ENCODE measurements around the gene GRIA1.

Gene GRIA1

GRCh38 chr5:153498516-153498915 is 8.0 kb downstream of the GRIA1 start:
- DNase-seq: no peak

DNA sequence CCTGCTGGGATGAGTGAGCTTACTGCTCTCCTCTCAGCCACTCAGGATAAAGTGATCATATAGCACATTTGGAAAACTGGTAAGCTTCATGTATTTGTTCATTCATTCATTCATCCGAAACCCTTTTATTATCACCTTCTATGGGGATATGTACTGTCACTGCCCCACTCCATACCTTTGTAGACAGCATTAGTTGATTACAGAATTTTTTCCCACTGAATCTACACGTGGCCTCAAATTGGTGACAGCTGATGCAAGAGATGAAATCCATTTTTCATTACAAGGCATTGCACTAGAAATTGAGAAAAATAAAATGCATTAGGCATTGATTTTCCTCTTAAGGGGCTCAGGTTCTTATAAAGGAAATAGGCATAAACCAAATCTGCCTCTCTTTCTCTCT is 9.7 kb downstream of the GRIA1 start:
- DNase-seq: no peak

GRCh38 chr5:153504726-153505125 is 14.3 kb downstream of the GRIA1 start:
- no peak for DNase-seq

- DNase-seq: no peak
Measured at GRCh38 chr5:153508700-153509099, 18.2 kb downstream of the GRIA1 start.

DNA sequence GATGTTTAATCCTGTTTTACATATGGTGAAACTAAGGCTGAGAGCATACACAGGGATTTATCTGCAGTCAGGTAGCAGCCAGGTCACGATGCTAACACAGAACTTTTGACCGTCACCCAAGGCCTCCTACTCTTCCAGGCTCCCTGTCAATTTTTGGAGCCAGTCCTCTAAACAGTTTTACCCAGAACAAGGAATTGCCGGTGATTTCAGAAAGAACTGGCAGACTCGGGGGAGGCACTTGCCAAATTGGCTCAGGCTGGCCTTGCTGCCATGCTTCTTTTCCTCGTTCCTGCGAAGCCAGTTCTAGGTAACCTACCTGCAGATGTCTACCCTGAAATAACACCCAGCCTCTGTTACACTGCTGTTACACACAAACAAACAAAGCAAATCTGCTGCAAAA is 21.2 kb downstream of the GRIA1 start:
- DNase-seq: no peak

DNA sequence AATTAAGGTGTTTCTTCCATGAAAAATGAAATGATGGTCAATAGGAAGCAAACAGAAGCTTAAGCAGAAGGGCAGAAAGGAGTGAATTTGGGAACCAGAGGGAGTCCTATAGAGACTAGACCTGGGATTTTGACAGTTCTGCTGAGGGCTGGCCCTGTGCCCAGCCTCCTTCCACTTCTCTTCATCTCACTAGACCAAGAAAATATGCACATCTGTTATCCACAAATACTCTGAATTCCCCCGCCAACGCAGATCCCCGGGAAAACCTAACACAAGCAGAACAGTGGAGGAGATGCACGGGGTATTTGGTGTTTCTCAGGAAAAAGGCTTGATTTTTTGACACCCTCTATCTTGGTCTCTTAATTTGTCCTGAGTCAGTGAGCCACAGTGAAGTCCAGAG is 22.7 kb downstream of the GRIA1 start:
- no peak for DNase-seq

DNA sequence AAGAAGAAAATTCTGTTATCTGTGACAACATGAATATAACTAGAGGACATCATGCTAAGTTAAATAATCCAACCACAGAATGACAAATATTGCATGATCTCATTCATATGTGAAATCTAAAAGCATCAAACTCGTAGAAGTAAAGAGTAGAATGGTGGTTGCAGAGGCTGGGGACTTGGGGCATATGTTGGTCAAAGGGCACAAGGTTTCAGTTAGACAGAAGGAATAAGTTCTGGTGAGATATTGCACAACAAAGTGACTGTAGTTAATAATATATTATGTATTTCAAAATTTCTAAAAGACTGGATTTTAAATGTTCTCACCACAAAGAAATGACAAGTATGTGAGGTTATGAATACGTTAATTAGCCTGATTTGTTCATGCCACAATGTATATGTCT is 24.8 kb downstream of the GRIA1 start:
- DNase-seq: no peak

GRCh38 chr5:153516504-153517240 is 26.2 kb downstream of the GRIA1 start:
- DNase-seq: no peak

DNA sequence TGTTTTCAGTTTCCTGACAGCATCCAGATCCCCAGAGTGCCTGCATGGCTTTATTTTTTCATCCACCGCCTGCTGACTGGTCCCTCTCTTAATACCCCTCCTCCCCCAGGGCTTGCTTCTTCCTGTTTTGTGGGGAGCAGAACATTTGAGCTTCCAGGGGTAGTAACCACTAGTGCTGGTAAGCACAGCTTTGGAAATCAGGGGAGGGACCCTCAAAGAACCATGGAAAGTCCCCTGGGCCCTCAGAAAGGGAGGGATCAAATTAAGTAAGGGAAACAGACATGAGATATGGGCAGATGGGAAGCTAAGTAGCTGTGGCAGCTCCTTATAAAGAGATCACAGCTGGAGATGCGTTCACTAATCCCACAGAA is 26.8 kb downstream of the GRIA1 start:
- DNase-seq: no peak

- no peak for DNase-seq
Measured at GRCh38 chr5:153520137-153520536, 29.7 kb downstream of the GRIA1 start.

- no peak for DNase-seq
Measured at GRCh38 chr5:153520952-153521351, 30.5 kb downstream of the GRIA1 start.

GRCh38 chr5:153523211-153523610 is 32.7 kb downstream of the GRIA1 start:
- DNase-seq: no peak

DNA sequence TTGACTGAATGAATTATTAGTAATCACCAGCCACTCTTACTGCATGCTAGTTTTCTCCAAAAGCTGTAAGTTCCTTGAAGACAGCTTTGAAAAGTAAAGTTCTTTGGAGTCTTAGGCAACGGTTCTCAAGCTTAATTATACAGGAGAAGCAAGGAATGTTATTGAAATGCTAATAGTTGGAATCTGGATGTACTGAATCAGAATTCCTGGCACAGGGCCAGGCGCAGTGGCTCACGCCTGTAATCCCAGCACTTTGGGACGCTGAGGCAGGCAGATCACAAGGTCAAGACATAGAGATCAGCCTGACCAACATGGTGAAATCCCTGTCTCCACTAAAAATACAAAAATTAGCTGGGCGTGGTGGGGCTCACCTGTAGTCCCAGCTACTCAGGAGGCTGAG is 33.4 kb downstream of the GRIA1 start:
- no peak for DNase-seq

DNA sequence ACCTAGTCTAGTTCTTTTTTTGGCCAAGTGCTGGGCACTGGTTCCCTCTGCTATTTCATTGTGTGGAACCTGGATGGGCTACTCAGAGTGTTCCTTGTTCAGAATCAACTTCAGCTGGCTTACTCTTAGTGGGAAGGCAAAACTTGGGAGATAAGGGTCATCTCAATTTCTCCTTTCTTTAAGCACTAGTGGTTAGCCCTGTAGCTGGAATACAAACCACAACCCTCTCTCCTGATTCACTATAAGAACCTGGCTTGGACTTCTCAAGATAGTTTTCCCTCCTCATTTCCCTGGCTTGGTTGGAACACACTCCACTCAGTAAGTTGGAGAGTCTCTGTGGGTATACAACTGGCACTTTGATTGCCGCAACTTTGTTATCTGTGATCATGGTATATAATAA is 35.1 kb downstream of the GRIA1 start:
- DNase-seq: no peak

DNA sequence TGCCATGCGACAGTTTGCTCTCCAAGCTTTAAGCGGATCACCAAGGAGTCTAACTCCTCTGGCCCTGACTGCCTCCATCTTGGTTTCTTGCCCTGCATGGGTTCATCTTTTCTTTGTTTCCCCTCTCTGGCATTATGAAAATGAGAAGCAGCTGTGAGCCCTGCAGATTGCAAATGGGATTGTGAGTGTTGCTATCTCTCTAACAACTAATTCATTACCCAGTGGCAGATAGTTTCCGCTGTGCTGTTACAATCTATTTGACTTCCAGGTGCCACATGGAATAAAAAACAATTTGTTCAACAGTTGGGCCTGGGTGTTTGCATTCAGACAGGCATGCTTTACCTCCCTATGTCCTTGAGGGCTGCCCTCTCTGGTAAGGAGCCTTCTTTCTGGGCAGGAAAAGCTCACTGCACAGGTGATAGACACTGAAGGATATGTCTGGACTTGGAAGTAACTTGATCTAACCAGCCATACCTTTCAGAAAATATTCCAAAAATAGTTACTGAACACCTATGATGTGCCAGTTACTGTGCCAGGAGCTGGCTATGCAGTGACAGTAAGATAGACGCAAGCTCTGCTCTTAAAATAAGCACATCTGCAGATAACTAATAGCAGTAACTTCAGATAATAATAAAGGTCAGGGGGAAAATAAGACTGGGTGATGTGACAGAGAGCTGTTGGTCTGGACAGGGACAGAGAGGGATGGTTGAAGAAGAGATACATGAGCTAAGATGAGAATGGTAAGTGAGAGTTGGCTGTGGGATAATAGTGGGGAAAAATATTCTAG is 40.1 kb downstream of the GRIA1 start:
- no peak for DNase-seq

- DNase-seq: no peak
Measured at GRCh38 chr5:153533546-153533945, 43.1 kb downstream of the GRIA1 start.

DNA sequence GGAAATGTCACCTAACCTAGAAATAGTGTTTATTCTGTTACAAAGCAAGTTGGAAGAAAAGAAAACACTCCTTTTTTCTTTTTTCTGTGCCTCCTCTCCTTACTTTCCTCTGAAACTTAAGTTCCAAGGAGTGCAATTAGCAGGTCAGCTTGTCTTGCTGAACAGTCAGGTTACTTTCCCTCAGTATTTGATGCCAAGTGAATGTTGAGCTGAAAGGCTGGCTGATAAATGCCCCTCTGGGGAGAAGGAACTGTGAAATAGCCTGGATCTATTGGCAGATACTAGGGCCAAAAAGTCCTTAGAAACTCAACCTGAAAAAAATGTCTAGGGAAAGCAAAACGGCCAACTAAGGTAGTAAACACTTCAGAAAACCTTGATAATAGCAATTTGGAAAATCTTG is 43.6 kb downstream of the GRIA1 start:
- no peak for DNase-seq

DNA sequence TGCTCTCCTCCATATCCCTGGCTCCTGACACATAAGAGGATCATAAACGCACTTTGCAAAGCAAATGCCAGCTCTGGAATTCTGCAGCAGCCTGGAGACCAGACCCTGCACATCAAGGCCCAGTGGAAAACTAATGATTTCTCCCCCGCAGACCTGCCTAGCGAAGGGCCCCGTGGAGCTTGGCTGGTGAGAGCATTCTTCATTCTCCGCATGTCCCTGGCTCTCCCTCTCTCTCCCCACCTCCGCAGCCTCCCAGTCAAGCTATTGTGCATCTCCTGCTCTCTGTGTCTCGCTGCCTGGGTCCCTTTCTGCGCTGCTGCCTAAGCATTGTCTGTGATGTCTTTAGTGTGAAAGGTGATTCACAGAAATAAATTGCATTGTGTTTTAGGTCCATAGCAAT is 46.7 kb downstream of the GRIA1 start:
- no peak for DNase-seq

DNA sequence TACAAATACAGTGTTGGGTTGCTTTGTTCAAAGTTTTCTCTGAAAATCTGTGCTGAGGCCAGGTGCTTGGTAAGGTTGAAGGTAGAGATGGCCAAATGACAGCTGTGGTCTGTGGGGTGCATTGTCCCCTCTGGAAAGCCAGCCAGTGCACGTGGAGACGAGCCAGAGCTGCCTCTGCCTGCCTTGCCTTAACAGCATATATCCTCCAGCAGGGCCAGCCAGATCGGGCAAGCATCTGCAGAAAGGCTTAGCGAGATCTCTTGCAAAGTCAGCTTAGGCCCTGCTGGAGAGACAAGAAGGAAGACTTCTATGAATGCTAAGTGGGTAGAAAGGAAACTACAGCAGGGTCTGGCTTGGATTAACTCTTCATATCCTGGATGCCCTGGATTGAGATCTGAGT is 49.5 kb downstream of the GRIA1 start:
- DNase-seq: no peak

DNA sequence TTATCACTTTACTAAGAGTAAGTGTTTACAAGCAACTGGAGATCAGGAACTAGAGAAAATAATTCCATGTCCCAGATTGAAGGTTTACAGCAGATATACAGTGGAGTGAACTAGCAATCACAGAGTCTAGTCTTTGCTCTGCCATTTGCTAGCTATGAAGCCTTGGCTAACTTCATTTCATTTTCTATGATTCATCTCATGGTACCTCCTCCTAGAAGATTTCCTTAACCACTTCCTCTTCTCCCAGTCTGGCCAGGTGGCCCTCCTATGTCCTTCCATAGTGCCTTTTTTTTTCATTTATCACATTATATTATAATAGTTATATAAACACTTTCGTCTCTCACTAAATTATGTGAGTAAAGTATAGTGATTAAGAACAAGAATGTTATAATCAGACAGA is 52.1 kb downstream of the GRIA1 start:
- DNase-seq: no peak

DNA sequence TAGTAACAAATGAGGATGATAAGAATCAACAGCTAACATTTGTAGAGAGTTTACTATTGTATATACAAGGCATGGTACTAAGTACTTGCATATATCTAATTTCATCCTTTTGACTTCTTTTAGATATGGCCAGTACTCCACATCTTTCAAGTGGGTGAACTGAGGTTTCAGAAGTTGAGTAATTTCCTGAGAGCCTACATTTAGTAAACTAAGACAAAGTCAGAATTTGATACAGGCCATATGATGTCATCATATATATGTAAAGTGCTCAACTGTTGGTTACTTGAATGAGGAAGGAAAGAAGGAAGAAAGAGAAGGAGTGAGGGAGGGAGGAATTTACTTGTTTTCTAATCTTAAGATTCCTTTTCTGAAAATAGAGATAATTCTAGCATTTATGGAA is 52.8 kb downstream of the GRIA1 start:
- no peak for DNase-seq

DNA sequence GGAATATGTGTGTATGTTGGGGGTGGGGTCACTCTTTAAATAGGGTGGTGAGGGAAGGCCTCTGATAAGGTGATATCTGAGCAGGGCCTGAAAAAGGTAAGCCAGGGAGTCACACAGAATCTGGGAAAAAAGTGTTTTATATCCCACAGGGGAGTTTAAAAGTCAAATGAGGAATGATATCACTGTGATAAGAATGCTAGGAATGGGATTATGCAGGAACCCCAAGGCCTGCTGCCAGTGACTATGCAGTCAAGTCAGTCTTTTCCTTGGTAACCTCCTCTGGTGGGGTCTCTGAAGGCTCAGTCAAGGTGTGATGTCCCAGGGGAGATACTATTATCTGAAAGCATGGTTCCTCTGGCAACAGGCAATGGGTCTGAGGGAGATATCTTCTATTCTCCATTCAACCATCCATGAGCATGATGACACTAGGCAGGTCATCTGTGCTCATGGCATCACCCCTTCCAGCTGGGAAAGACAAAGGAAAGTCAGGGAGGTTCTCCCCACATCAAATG is 53.5 kb downstream of the GRIA1 start:
- no peak for DNase-seq

DNA sequence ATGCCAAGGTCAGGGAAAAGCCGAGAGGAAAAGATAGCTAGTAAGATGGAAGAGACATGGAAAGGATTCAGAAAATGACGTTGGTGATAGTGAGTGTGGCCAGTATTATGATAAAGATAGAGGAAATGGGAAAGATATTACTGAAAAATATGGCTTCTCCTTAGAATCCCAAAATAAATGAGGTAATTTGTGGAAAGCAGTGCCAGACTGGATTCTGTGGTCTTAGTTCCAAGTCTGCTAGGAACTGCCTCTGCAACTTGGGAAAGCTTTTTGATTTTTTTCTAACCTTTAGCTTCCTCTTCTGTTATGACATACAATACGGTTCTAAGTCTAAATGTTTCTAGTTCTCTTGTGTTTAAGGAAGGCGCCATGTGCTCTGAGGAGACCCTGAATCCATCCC is 54.2 kb downstream of the GRIA1 start:
- DNase-seq: no peak

DNA sequence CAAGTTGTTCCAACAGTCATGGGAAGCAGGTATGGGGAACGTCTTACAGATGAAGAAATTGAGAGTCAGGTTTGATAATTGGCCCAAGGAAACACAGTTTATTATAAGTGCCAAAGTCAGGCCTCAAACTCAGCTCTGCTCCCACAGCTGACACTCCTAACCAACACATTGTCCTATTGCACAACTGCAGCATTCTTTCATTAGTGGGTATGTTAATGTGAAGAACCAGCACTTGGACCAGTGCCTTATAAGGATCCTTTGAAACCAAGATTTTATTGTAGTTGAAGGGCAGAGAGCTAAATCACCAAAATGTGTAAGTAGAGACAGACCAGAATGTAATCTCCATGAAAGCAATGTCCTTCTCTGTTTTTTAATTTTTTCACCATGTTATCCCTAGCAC is 56.1 kb downstream of the GRIA1 start:
- DNase-seq: no peak

Measured in right kidney (tissue), 1 donor.